ENCODE results near the gene THEM5.

- TF ChIP-seq REST (IDR thresholded peaks at IDR 0.05; ENCODE audit: low read depth, low read length) (no peak), CBX3 (IDR thresholded peaks at IDR 0.05; ENCODE audit: borderline replicate concordance, low read depth) (no peak), TCF12 (IDR thresholded peaks at IDR 0.05; ENCODE audit: low read depth, low read length) (no peak), EGR1 (IDR thresholded peaks at IDR 0.05; ENCODE audit: borderline replicate concordance in 1 of 2, low read depth in 2 of 2, low read length in 2 of 2) (no peak), GABPA (IDR thresholded peaks at IDR 0.05; ENCODE audit: low read depth) (no peak), SMAD1 (IDR thresholded peaks at IDR 0.05; ENCODE audit: low read depth, partially characterized antibody) (no peak), EP300 (IDR thresholded peaks at IDR 0.05; ENCODE audit: borderline replicate concordance in 1 of 2, control insufficient read depth in 1 of 2, low read depth in 2 of 2, low read length in 2 of 2) (no peak), CBFB (IDR thresholded peaks at IDR 0.05; ENCODE audit: low read depth) (no peak), MTA3 (IDR thresholded peaks at IDR 0.05; ENCODE audit: borderline replicate concordance, low read length) (no peak), CEBPB (IDR thresholded peaks at IDR 0.05; ENCODE audit: borderline replicate concordance in 1 of 2, low read depth in 2 of 2, low read length in 2 of 2) (no peak), ATF7 (IDR thresholded peaks at IDR 0.05; ENCODE audit: low read depth) (no peak)
These were observed 44.1 kb downstream of the THEM5 start for GRCh38 chr1:151809290-151809984.

Data from GM12878 (cell line).